ENCODE results near the gene CCDC157.

Gene CCDC157

GRCh38 chr22:30357650-30358215 is 926 bp downstream of the CCDC157 start:
- DNase-seq, result no peak

GRCh38 chr22:30358541-30358940 is 1.7 kb downstream of the CCDC157 start:
- DNase-seq, result no peak

- DNase-seq, result no peak
Measured at GRCh38 chr22:30361916-30362650, 5.3 kb downstream of the CCDC157 start.

- no peak for DNase-seq
Measured at GRCh38 chr22:30362651-30363281, 6.0 kb downstream of the CCDC157 start.

- no peak for DNase-seq
Measured at GRCh38 chr22:30365891-30366290, 9.1 kb downstream of the CCDC157 start.

- DNase-seq, result no peak
Measured at GRCh38 chr22:30368420-30368819, 11.6 kb downstream of the CCDC157 start.

- no peak for DNase-seq
Measured at GRCh38 chr22:30370641-30371230, 13.9 kb downstream of the CCDC157 start.

- no peak for DNase-seq
Measured at GRCh38 chr22:30371321-30371720, 14.5 kb downstream of the CCDC157 start.

GRCh38 chr22:30371981-30372380 is 15.2 kb downstream of the CCDC157 start:
- no peak for DNase-seq

GRCh38 chr22:30372915-30373314 is 16.1 kb downstream of the CCDC157 start:
- DNase-seq, result no peak

- no peak for DNase-seq
Measured at GRCh38 chr22:30373331-30374325, 16.8 kb downstream of the CCDC157 start.

- no peak for DNase-seq
Measured at GRCh38 chr22:30375312-30375849, 18.6 kb downstream of the CCDC157 start.

GRCh38 chr22:30380011-30380410 is 23.2 kb downstream of the CCDC157 start:
- no peak for DNase-seq

- no peak for DNase-seq
Measured at GRCh38 chr22:30381264-30381663, 24.5 kb downstream of the CCDC157 start.

GRCh38 chr22:30382340-30382739 is 25.5 kb downstream of the CCDC157 start:
- DNase-seq, result no peak

- DNase-seq, result no peak
Measured at GRCh38 chr22:30383061-30383460, 26.3 kb downstream of the CCDC157 start.

- DNase-seq, result no peak
Measured at GRCh38 chr22:30385942-30386341, 29.1 kb downstream of the CCDC157 start.

- no peak for DNase-seq
Measured at GRCh38 chr22:30386608-30386959, 29.8 kb downstream of the CCDC157 start.

GRCh38 chr22:30386960-30387827 is 30.4 kb downstream of the CCDC157 start, which contains the start of gene RNF215:
Gene RNF215 (minus strand): TSS chr22:30387411. CDS start chr22:30387313, 98 bp downstream.
- DNase-seq, result peak; percentile 66

GRCh38 chr22:30390974-30391691 is 34.3 kb downstream of the CCDC157 start:
- DNase-seq, result no peak
